ENCODE measurements around the gene OLFM2.

GRCh38 chr19:9857920-9858746, 78.2 kb downstream of the OLFM2 start:
- TF ChIP-seq POLR2A (IDR thresholded peaks at IDR 0.05): no peak
- TF ChIP-seq, protein P1, sequence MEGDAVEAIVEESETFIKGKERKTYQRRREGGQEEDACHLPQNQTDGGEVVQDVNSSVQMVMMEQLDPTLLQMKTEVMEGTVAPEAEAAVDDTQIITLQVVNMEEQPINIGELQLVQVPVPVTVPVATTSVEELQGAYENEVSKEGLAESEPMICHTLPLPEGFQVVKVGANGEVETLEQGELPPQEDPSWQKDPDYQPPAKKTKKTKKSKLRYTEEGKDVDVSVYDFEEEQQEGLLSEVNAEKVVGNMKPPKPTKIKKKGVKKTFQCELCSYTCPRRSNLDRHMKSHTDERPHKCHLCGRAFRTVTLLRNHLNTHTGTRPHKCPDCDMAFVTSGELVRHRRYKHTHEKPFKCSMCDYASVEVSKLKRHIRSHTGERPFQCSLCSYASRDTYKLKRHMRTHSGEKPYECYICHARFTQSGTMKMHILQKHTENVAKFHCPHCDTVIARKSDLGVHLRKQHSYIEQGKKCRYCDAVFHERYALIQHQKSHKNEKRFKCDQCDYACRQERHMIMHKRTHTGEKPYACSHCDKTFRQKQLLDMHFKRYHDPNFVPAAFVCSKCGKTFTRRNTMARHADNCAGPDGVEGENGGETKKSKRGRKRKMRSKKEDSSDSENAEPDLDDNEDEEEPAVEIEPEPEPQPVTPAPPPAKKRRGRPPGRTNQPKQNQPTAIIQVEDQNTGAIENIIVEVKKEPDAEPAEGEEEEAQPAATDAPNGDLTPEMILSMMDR (IDR thresholded peaks at IDR 0.05): no peak
